Ammon's horn (tissue), 1 donor: ENCODE measurements around the gene PTHLH.

Experiments
- DNase-seq: peaks from one replicate; pipeline ENCODE4 v3.0.0-alpha.2; 2016; ENCODE audit warnings: low spot score

The PTHLH gene

GRCh38 chr12:27974735-27975221 lies 2.2 kb upstream of the PTHLH start:
- DNase-seq = no peak

GRCh38 chr12:27973487-27973890 lies 956 bp upstream of the PTHLH start:
- no peak for DNase-seq

GRCh38 chr12:27971606-27972005 lies 927 bp downstream of the PTHLH start:
- no peak for DNase-seq

GRCh38 chr12:27971121-27971489 lies 1.4 kb downstream of the PTHLH start:
- DNase-seq = no peak

DNA sequence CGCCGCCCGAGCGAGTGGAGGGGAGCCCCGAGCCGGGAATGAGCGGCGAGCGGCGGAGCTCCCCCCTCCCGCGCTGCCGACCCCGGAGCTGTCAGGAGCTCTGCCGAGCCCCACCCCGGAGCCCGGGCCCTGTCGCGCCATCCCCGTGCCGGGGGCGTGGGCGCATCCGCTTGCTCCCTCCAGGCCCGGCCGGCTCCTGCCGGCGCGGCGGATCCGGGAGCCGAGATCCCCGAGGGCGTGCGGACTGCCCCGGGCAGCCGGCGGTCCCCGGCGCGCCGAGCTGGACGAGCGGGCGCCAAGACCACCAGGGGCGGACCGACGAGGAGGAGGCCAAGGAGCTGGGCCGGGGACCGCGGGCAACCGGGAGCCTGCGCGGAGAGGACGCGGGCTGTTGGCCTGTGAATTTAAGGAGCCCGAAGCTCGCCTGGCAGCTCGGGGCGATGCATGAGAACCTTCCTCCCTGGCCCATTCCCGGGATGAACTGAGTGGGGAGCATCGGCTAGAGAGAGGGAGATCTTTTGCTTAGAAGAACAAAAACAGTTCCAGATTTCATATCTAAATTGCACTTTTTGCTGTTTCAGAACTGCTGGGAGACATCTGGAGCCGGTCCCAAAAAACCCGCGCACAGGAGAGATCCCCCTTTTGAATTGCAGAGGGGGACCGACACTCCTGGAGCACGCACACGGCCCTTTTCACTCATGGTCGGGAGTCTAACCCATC lies 2.0 kb downstream of the PTHLH start:
- peak; percentile 17 for DNase-seq

DNA sequence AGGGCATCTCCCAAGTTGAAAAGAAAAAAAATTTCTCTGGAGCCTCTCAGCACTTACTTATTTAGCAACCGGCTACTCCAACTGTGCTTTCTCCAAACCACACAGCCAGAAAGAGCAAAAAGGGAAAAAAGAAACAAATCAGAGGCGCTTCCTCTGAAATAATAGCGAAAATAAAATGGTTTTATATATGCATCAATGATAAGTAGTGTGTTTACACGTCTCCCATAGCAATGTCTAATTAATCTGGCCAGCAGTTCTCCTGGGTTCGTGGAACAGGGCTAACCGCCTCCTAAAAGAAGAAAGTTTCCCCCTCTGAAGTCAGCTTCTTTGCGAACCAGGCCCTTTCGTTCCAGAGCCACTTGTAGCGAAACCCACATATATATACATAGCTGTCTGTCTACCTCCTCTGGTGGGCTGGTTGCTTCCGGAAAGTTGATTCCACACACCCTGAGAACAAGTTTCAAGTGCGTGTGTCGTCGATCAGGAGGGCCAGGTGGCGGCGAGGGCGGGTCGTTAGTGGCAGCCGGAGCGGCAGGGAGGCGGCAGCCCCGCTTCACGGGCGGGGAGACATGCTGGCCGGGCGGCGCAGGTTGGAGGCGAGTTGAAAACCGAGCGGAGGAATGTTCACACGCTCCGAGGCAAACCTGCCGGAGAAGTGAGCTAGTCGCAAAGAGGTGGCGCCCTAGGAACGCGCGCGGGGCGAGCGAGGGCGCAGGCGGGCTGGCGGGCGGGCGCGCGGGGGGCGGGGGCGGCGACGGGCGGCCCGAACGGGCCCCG lies 2.7 kb downstream of the PTHLH start:
- DNase-seq = peak; percentile 40

DNA sequence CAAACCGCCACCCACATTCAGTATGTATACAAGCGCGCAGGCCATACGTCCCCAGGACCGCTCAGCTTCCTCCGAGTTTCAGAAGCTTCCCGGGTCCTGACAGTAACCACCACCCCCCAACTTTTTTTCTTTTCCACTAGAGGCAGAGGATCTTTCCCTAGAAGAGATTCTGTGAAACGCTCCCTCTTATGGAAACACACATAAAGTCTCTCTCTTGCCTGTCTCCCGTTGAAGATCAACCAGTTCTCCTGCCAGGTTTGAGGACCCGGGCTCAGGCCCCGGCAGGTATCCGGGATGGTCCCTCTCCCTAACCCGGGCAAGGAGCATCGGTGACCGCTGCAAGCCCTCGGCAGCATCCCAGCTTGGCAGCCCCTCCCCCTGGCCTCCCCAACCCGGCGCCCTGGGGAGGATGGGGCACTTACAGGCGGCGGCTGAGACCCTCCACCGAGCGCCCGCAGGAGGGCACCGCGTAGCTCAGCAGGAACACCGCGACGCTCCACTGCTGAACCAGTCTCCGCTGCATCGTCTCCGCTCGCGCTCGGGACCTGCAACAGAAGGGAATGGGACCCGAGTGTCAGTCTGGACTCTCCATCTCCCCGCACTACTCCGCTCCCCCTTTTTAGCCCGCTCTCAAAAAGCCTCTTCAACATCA lies 3.4 kb downstream of the PTHLH start:
- peak; percentile 35 for DNase-seq

DNA sequence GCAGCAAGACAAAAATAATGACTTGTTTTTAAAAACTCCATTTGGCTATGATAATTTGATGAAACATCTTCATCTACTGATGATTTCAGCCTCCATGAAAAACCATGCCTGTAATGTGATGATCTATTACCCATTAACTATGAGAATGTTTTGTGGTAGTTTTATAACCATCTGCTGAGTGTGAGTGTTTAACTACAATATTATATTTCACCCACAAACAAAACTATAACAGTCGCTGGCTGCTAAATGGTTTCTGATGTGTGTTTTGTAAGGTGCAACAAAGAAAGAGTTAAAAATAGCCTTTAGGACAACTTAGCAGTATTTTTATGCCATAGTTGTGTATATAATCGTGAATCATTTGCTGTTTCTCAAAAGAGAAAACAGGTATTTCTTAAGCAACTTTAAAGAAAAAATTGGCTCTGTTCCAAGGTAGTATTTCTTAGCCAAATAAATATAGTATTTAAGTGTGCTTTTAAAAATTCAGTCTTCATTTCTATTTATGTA lies 4.9 kb downstream of the PTHLH start:
- DNase-seq = no peak

DNA sequence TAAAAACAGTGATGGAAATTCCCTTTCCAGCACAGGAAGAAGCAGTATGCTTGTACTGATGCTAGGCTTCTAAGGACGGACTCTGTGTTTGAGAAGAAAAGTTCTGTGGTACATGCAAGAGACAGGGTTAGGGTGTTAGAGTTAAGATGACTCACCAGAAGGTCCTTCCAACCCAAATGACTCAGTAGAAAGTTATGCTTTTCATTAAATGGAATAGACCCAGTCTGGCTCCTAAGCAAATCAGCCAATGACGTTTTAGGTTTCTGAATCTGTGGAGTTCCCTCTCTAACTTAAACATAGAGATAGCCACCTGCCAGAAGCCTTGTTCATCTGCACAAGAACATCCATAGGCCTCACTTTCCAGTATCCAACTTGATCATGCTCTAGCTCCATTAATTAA lies 5.7 kb downstream of the PTHLH start:
- DNase-seq = no peak

DNA sequence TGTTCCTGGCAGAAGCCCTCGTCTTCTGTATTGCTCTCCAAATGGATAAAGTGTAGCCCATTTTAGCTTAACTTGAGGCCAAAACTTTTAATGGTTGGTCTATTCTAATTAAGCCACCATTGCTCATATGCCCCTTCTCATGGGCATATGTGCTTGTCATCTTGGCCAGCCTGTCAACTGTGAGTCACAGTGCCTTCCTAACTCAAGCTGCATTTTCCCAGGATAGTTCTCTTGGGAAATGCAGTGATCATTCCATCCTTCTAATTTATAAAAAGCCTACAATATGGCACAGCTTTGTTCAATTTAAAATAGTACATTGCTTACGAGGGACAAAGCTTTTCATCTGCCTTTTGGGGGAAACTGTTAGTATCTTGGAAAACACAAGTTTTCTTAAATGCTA lies 6.6 kb downstream of the PTHLH start:
- DNase-seq = peak; percentile 15

DNA sequence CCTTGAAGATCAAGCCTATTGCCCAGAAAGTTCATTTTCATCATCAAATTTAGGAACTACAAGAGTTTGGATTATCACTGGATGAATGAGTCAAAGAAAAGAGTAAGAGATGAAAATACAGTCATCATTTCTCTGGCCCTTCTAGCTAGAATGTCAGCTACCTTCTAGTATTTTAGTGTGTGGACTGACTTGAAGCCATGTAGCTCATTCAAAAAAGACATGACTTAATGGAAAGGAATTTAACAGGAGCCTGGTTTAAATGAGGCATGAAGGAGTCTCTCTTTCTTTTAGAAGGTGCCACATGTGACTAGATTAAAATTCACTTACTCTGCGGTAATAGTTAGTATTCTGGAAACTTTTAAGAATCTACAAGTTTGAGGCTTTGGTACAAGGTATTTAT lies 7.1 kb downstream of the PTHLH start:
- no peak for DNase-seq

GRCh38 chr12:27964123-27964522 lies 8.4 kb downstream of the PTHLH start:
- DNase-seq = no peak

DNA sequence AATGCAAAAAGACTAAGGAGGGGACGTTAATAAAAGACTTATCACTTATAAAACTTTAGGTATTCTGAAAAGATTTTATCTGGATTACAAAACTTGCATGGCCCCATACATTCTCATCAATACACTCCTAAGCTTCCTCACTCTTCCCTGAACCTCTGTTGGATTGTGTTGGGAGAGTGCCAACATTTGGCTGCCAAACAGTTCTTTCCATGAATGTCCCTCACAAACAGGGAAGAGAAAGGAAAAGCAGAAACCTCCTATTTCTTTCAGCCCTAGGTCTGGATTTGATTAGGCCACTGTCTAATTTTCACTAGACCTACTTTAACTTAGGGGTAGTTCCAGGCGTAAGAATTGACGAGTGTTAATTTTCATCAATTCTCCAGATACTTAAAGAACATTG lies 11.7 kb downstream of the PTHLH start:
- DNase-seq = no peak

GRCh38 chr12:27958675-27959074 lies 13.9 kb downstream of the PTHLH start:
- DNase-seq = no peak

DNA sequence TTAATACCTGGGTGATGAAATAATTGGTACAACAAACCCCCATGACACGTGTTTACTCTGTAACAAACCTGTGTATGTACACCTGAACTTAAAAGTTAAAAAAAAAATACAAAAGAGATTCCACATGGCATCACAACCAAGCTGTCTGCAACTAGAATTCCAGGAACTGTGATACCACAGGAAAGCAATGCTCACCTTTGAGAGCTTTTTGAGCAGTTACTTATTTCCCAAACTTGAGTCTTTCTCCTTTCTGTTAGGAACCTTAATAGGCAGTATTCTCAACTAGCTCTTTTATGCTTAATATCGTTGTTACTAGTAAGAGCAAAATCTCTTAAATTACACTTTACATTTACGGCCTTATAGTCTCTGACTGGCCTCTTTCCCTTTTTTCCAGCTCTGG lies 15.2 kb downstream of the PTHLH start:
- no peak for DNase-seq

- no peak for DNase-seq
These were observed 18.7 kb downstream of the PTHLH start for GRCh38 chr12:27953817-27954216.

- no peak for DNase-seq
These were observed 19.2 kb downstream of the PTHLH start for GRCh38 chr12:27953348-27953747.

GRCh38 chr12:27952510-27952909 lies 20.0 kb downstream of the PTHLH start:
- DNase-seq = no peak

- DNase-seq = no peak
These were observed 20.6 kb downstream of the PTHLH start for GRCh38 chr12:27951898-27952297.

DNA sequence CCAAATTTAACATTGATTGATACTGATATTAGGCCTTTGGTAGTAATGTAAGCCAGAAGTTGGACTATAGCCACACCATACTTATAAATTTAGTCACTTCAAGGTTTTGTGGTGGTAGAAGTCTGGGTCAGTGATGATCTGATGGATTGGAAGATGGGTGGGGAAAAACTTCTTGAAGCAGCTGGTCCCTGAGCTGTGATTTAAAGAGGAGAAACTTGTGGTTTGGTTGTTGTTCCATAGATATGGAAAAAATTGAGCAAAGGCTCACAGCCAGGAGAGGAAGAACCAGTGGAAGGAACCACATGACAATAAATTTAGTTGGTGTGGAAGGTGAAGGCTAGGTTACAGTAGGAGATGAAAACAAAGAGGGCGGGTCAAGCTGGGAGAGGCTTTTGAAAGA lies 26.1 kb downstream of the PTHLH start:
- DNase-seq = no peak

DNA sequence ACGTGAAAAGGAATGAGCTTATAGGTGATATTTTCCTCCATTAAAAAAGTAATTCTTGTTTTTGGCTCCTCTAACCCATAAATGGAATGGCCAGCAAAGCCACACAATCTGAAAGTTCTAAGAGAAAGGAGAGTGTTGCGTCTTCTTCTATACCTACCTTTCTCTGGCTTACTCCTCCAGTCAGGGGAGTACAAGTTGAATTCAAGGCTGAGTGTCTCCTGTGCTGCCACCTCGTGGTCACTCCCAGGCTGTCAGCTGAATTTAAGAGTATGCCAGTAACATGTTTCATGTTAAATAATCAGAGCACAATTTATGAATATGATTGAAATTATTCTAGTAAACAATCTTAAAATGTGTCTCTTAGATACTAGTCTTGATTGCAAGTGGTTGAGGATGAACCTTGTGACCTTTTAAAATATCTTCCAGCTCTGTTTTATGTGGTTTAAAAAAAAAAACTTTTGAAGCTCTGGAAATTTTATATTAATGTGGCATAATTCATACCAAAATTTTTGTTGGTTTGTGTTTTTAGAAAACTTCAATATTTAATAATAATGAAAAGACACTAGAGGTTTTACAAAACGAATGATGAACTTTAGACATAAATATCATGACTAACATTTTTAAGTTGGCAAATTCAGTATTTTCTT lies 31.7 kb downstream of the PTHLH start:
- DNase-seq = peak; percentile 72

DNA sequence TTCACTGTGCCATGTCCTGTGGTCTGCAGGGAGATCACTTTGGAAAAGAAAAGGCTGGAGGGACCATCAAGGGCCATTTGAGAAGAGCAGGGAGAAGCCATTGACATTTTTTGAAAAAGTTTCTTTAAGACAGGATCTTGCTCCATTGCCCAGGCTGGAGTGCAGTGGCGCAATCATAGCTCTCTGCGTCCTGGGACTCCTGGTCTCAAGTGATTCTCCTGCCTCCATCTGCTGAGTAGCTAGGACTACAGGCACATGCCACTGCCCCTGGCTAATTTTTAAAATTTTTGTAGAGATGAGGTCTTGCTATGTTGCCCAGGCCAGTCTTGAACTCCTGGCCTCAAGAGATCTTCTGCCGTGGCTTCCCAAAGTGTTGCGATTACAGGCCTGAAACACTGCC lies 32.3 kb downstream of the PTHLH start:
- DNase-seq = no peak
